ENCODE data around the gene GALNT17. TPM values are rescaled to one million over a fixed set of nuclear protein-coding genes. Genes with fewer than 3 reads are reported as not detected.

GALNT17 gene
- total RNA-seq, 1 experiment from 2014 or later, result not detected

- no TSS peak for BruUV-seq (replicated peaks)
- DNase-seq (ENCODE audit: unreplicated experiment), result no peak
- Mint-ChIP-seq H3K27ac (ENCODE audit: low read depth, unreplicated experiment) (no peak overlapping the region), H3K4me1 (ENCODE audit: insufficient read depth, unreplicated experiment) (no peaks in the 10 kb centered on the region), H3K27me3 (ENCODE audit: insufficient read depth, unreplicated experiment) (no peaks in the 10 kb centered on the region), H3K36me3 (ENCODE audit: insufficient read depth, unreplicated experiment) (no peaks in the 10 kb centered on the region), H3K9me3 (ENCODE audit: unreplicated experiment) (peaks cover 20% of the 10 kb centered on the region), H3K4me3 (ENCODE audit: unreplicated experiment) (no peak overlapping the region)
- CTCF ChIA-PET, result no interaction called here
- POLR2A ChIA-PET, result no interaction called here
- no peak for TF ChIP-seq CTCF (IDR thresholded peaks at IDR 0.05; ENCODE audit: unreplicated experiment)
- intact Hi-C loops (cut with micrococcal nuclease), result no loop called here
These were observed 111.9 kb downstream of the GALNT17 start for GRCh38 chr7:71243736-71244410.

DNA sequence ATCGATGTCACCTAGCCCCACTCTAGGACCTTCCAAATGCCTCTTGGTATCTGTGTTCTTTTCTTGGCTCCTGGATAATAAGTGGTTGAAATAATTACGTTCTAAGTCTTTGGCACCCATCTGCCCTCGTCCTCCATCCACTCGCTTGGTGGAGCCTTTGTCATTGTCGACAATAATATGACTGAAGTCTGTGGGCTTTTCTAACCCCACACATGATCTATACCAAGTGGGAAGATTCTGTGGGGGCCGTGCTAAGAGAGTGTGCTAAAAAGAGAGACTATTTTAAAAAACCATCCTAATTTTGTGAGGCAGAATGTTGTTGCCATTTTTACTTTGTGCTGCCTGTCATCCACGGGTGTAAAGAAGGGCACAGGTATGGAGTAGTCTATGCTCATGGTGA lies 113.1 kb downstream of the GALNT17 start:
- no TSS peak for BruUV-seq (replicated peaks)
- Mint-ChIP-seq H3K4me3 (ENCODE audit: unreplicated experiment) (no peak overlapping the region), H3K27me3 (ENCODE audit: insufficient read depth, unreplicated experiment) (no peaks in the 10 kb centered on the region), H3K4me1 (ENCODE audit: insufficient read depth, unreplicated experiment) (no peaks in the 10 kb centered on the region), H3K27ac (ENCODE audit: low read depth, unreplicated experiment) (no peak overlapping the region), H3K36me3 (ENCODE audit: insufficient read depth, unreplicated experiment) (no peaks in the 10 kb centered on the region), H3K9me3 (ENCODE audit: unreplicated experiment) (peaks cover 21% of the 10 kb centered on the region)
- TF ChIP-seq CTCF (IDR thresholded peaks at IDR 0.05; ENCODE audit: unreplicated experiment), result no peak
- DNase-seq (ENCODE audit: unreplicated experiment), result no peak
- ChIA-PET CTCF (no interaction called here), POLR2A (no interaction called here)
- intact Hi-C loops (cut with micrococcal nuclease), result no loop called here

DNA sequence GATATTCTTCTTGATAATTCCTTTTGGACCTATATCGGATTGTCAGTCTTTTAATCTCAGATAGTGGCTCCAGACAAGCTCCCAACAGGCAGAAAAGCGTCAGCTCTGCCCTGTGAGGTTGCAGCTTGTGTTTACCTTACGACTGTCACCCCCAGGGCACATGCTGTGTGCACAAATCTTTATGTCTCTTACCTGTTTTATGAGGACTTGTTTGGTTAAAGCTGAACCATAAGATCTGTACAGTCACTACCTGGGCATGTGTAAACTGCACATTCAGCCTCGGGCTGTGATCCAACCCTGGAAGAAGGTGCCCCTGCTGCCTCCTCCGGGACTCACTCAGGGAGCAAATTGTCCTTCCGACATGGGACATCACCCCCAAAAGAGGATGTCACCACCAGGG lies 119.8 kb downstream of the GALNT17 start:
- BruUV-seq (replicated peaks), result no TSS peak
- no peak overlapping the region for H3K4me3 Mint-ChIP-seq (ENCODE audit: unreplicated experiment)
- H3K4me1 Mint-ChIP-seq (ENCODE audit: insufficient read depth, unreplicated experiment), result no peaks in the 10 kb centered on the region
- H3K27me3 Mint-ChIP-seq (ENCODE audit: insufficient read depth, unreplicated experiment), result no peaks in the 10 kb centered on the region
- H3K9me3 Mint-ChIP-seq (ENCODE audit: unreplicated experiment), result peaks cover 31% of the 10 kb centered on the region
- H3K36me3 Mint-ChIP-seq (ENCODE audit: insufficient read depth, unreplicated experiment), result no peaks in the 10 kb centered on the region
- no peak for DNase-seq (ENCODE audit: unreplicated experiment)
- intact Hi-C loops (cut with micrococcal nuclease), result no loop called here
- ChIA-PET POLR2A (no interaction called here), CTCF (no interaction called here)
- no peak for TF ChIP-seq CTCF (IDR thresholded peaks at IDR 0.05; ENCODE audit: unreplicated experiment)
- no peak overlapping the region for H3K27ac Mint-ChIP-seq (ENCODE audit: low read depth, unreplicated experiment)

GRCh38 chr7:71254751-71255150 lies 122.8 kb downstream of the GALNT17 start:
- Mint-ChIP-seq H3K4me1 (ENCODE audit: insufficient read depth, unreplicated experiment) (no peaks in the 10 kb centered on the region), H3K36me3 (ENCODE audit: insufficient read depth, unreplicated experiment) (no peaks in the 10 kb centered on the region), H3K27me3 (ENCODE audit: insufficient read depth, unreplicated experiment) (no peaks in the 10 kb centered on the region), H3K9me3 (ENCODE audit: unreplicated experiment) (peaks cover 21% of the 10 kb centered on the region), H3K4me3 (ENCODE audit: unreplicated experiment) (no peak overlapping the region), H3K27ac (ENCODE audit: low read depth, unreplicated experiment) (no peak overlapping the region)
- ChIA-PET POLR2A (no interaction called here), CTCF (no interaction called here)
- no TSS peak for BruUV-seq (replicated peaks)
- no peak for DNase-seq (ENCODE audit: unreplicated experiment)
- intact Hi-C loops (cut with micrococcal nuclease), result no loop called here
- no peak for TF ChIP-seq CTCF (IDR thresholded peaks at IDR 0.05; ENCODE audit: unreplicated experiment)

Measured in MCF 10A (cell line).